GM18526 (cell line): ENCODE data around the gene CALHM5.
A peak's percentile ranks its signal among the peaks of the same experiment; 100 is the strongest.

ENCODE experiments used
- POLR2A ChIP-seq: IDR thresholded peaks from 3 replicates; pipeline ENCODE4 v1.6.1; 2011; ENCODE audit not compliant: insufficient read length; ENCODE audit errors: extremely low read depth

CALHM5 gene, protein sequence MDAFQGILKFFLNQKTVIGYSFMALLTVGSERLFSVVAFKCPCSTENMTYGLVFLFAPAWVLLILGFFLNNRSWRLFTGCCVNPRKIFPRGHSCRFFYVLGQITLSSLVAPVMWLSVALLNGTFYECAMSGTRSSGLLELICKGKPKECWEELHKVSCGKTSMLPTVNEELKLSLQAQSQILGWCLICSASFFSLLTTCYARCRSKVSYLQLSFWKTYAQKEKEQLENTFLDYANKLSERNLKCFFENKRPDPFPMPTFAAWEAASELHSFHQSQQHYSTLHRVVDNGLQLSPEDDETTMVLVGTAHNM

DNA sequence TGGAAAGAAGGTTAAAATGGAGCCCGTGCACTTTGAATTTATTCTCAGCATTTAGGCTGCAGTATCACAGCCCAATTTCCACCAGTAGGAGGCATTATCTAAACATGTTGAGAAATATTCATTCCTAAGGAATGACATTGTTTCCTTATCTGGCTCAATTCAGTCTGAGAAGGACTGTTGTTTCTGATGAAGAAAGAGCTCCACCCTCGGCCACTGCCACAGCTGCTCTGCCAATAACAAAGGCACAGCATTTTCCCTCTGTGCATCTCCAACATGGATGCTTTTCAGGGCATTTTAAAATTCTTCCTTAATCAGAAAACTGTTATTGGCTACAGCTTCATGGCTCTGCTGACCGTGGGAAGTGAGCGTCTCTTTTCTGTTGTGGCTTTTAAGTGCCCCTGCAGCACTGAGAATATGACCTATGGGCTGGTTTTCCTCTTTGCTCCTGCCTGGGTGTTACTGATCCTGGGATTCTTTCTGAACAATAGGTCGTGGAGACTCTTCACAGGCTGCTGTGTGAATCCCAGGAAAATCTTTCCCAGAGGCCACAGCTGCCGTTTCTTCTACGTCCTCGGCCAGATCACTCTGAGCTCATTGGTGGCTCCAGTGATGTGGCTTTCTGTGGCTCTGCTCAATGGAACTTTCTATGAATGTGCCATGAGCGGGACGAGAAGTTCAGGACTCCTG, at the start of gene CALHM5:
TSS of gene CALHM5 (plus strand) at position 216 of the 687 bp plus-strand sequence. CDS start at position 274, 58 bp downstream.
- TF ChIP-seq POLR2A: no peak

DNA sequence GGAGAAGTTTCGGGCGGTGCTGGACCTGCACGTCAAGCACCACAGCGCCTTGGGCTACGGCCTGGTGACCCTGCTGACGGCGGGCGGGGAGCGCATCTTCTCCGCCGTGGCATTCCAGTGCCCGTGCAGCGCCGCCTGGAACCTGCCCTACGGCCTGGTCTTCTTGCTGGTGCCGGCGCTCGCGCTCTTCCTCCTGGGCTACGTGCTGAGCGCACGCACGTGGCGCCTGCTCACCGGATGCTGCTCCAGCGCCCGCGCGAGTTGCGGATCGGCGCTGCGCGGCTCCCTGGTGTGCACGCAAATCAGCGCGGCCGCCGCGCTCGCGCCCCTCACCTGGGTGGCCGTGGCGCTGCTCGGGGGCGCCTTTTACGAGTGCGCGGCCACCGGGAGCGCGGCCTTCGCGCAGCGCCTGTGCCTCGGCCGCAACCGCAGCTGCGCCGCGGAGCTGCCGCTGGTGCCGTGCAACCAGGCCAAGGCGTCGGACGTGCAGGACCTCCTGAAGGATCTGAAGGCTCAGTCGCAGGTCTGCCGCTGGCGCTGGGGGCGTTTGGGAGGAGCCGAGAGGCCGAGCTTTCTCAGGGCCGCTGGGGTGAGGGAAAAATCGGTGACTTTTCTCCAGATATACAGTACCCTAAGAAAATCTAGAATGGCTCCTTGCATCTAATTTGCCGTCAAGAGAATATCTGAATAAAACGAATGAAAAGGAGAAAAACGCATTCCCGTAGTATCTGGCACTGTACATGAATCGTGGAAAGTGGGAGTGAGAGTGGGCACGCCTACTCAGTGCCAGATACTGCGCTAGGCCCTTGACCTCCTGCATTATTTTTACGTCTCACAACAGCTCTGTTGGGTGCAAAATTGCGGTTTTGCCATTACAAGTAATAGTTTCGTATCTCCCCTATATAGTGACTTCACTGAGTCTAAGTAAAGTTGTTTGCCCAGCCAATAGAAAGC, 49.2 kb upstream of the CALHM5 start:
- peak; percentile 5 for TF ChIP-seq POLR2A

DNA sequence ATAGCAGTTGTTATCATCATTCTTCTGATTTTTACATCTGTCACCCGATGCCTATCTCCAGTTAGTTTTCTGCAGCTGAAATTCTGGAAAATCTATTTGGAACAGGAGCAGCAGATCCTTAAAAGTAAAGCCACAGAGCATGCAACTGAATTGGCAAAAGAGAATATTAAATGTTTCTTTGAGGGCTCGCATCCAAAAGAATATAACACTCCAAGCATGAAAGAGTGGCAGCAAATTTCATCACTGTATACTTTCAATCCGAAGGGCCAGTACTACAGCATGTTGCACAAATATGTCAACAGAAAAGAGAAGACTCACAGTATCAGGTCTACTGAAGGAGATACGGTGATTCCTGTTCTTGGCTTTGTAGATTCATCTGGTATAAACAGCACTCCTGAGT, 48.1 kb upstream of the CALHM5 start:
- no peak for TF ChIP-seq POLR2A

DNA sequence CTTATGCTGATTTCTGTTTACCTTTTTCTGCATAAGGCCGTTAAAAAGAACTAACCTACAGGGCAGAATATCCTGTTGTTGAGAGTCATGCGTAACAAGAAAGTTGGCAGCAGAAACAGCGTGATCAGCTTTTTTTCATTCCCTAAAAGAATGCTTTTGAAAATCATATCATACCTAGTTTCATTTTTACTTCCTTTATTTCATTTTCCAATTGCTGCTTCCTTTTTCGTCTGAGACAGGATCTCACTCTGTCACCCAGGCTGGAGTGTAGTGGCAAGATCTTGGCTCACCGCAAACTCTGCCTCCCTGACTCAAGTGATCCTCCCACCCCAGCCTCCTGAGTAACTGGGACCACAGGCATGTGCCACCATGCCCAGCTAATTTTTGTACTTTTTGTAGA, 46.2 kb upstream of the CALHM5 start:
- TF ChIP-seq POLR2A: no peak

DNA sequence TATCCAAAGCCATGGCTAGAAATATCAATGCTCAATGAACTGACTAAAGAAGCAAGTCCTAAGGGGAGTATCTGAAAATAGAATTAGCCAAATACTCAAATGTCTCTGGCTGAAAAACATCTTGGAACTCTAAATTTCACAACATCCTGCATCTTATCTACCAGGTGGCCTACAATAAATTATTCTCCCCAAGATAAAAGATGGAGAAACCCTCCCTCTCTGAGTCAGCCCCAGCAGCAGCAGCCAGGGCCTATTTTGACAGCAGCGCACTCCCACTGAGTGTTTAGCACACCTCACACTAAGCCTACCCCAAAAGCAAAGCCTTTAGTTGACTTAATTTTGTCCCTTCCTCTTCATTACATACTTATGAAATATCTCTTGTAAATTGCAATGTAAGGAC, 44.3 kb upstream of the CALHM5 start:
- no peak for TF ChIP-seq POLR2A

DNA sequence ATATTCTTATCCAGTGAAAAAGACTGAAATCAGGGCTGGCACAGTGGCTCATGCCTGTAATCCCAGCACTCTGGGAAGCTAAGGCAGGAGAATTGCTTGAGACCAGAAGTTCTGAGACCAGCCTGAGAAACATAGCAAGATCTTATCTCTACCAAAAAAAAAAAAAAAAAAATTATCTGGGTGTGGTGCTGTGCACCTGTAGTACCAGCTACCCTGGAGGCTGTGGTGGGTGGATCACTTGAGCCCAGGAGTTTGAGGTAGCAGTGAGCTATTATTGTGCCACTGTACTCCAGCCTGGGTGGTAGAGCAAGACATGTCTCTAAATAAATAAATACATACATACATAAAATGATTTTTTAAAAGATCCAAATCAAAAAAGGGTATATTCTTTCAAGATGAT, 43.9 kb upstream of the CALHM5 start:
- no peak for TF ChIP-seq POLR2A

DNA sequence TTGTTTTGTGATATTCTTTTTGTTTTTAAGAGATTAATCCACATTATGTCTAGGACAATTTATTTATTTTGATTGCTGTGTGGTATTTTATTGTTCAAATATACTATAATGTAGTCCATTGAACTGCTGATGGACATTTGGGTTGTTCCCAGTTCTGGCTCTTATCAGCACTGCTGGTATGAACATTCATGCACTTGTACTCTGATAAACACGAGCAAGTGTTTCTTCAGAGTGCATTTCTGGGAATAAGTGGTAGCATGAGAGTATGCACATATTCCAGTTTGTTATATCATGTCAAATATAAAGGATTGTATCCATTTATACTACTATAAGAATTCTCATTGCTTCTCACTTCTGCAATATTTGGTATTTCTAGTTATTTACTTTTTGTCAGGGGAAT, 43.1 kb upstream of the CALHM5 start:
- TF ChIP-seq POLR2A: no peak

DNA sequence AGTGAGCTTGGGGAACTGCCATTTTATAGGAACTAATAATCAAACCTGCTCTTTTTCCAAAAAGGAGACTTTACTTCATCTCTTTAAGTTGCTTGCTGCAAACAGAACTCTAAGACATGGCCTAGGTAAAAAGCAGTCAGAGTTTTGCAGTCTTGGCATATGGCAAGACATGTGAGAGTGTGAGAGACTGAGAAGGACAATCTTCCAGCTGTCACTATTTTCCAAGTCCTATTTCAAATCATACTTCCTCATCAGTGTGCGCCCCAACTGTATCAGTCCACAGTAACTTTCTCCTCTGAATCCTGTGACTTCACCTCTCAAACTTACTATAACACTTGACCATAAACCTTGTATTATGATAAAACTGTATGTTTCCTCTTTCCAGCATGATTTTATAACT, 39.9 kb upstream of the CALHM5 start:
- no peak for TF ChIP-seq POLR2A

DNA sequence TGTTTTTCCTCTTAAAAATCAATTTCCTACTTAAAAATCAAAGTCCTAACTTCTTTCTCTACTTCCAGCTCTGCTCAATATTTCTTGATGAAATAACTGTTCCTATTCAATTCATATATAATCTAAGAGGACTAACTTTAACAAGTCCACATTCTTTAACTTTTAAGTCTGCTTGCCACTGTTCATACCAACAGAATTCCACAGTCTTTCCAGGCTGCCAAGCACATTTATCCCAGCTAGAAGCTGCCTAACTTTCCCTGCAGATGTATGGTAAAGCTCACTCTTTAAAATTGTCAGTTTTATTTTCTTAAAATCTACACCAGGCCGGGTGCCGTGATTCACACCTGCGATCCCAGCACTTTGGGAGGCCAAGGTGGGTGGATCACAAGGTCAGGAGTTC, 38.7 kb upstream of the CALHM5 start:
- no peak for TF ChIP-seq POLR2A

DNA sequence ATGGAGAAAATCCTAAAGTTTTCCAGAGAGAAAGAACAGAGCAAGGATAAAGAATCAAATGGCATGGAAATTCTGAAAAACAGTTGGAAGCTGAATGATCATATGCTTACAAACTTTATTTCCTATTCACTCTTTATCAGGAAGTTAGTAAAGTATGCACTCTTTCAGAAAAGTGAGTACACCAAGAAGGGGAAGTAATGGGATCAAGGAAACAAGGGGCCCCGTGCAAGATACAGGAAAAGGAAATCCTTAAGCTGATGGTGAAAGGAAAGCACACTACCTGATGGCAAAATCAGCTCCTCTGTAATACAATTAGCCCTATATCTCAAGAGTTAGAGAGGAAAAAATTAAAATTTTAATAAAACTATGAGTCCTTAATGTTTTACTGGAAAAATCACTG, 36.3 kb upstream of the CALHM5 start:
- no peak for TF ChIP-seq POLR2A

DNA sequence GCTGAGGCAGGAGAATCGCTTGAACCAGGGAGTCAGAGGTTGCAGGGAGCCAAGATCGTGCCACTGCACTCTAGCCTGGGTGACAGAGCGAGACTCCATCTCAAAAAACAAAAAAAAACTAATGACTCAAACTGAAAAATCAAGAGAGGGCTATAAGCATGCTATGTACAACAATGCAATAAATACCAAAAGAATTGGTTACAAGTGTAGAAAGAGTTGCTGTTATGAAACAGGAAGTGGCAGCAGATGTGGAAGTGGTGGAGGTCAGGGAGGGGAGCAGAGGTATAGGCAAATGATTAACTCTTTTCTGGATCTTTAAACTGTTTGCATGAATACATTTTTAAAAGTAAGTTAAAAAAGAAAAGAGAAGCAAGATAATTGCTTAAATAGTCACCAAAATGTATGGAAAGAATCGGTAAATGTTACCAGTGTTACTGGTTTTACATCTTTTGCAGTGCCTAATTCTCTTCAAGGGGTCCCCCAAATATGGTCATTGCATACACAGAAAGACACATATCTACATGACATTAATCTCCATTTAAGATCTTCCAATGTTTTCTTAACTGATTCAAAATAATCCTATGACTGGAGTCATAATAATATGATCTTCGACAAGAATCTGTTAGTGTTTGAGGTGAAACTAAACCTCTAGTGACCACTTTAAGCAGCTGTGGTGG, 35.3 kb upstream of the CALHM5 start:
- TF ChIP-seq POLR2A: no peak

DNA sequence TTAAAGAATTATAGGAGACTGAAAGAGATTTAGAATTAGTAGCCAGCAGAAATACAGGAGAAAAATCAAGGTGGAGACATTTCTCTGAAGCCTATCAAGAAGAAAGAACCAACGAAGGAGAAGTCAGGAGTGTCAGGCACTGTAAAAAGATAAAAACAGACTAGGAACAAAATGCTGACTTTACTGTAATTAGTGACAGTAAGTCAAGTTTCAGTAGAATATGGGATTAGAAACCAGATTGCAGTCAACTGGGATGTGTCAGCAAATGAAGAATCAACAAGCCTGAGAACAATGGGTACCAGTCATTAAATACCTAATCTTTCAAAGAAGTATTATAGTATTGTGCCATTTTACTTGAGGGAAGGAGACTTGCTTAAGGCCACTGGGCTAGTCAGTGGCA, 28.7 kb upstream of the CALHM5 start:
- TF ChIP-seq POLR2A: no peak

DNA sequence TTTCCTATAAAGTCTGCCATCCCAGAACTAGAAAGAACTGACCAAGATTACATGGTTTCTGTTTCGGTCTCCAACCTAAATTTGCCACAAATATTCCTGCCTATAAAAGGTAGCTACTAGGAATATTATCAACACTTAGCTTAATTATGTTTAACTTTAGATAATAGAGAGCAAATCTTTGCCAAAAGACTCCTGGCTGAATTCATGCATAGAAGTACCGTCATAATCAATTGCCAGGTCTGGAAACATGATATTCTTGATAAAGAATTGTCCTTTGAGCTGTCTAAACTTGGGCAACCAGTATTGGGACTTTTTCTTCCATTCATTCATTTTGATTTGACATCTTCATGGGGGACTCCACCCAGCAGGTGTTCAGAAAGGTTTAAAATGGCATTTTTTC, 27.8 kb upstream of the CALHM5 start:
- TF ChIP-seq POLR2A: no peak

DNA sequence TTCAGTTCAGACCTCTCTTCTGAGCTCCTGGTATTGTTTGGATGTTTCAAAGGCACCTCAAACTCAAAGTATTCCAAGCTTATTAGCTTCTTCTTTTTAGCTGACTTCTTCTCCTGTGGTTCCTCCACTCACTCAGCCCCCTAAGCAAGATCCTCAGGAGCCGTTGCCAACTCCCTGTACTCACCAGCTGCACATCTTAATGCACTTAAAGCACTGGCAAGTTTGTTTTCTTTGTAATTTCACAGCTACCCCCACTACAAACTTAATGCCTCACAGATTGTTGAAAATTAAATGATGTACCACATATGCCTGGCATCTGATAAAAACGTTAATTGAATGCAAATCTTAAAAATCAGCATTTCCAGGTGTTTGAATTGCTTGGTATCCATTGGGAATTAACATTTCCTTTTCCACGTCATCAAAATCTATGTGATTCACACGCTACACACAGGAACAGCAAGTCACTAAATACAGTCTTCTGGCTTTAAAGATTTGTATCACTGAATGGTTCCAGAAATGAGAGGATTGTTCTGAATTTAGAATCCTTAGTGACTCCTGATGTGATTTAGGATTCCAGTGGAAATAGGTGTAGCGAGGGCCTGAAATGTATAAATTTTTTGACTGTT, 25.8 kb upstream of the CALHM5 start:
- TF ChIP-seq POLR2A: no peak
